GM10266 (cell line): ENCODE measurements around the gene KASH5.

Source experiments
- DNase-seq: peaks from one replicate; pipeline ENCODE4 v3.0.0; 2012; ENCODE audit errors: extremely low spot score
- CTCF ChIP-seq: IDR thresholded peaks from 2 replicates; pipeline ENCODE4 v1.5.1; 2012; ENCODE audit warnings: mild to moderate bottlenecking, low read depth; ENCODE audit not compliant: control insufficient read depth, insufficient read depth; ENCODE audit errors: missing control alignments

KASH5 gene

DNA sequence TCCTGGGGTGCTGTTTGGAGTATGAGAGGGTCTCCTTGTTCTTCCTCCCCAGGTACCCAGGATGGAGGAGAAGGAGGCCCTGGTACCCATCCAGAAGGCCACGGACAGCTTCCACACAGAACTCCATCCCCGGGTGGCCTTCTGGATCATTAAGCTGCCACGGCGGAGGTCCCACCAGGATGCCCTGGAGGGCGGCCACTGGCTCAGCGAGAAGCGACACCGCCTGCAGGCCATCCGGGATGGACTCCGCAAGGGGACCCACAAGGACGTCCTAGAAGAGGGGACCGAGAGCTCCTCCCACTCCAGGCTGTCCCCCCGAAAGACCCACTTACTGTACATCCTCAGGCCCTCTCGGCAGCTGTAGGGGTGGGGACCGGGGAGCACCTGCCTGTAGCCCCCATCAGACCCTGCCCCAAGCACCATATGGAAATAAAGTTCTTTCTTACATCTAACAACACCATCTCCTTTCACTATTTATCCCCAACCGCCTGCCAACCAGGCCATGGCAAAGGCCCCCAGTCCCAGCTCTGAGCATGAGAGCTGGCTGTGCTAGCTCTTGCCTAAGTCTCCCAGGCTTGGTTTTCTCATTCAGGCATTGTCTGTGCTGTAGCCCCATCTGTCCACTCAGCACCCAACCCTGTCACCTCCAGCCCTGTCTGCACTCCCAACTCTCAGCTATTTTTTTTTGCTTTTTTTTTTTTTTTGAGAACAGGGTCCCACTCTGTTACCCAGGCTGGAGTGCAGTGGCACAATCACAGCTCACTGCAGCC lies 13.2 kb upstream of the KASH5 start:
- no peak for DNase-seq
- no peak for TF ChIP-seq CTCF

DNA sequence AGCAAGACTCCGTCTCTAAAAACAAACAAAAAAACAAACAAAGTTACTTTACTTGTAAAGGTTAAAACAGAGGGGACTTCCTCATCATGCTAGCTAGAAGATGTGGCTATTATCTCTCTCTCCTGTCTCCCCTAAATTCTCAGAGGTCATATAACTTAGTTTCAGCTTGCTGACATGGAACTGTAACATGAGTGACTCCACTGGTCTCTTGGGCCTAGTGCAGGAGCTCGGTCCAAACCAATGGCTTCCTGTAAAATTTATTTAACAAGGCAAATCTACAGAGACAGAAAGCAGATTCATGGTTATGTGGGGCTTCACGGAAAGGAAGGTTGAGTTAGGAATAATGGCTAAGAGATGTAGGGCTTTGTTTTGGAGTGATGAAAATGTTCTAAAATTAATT lies 9.5 kb upstream of the KASH5 start:
- DNase-seq, result no peak
- no peak for TF ChIP-seq CTCF

DNA sequence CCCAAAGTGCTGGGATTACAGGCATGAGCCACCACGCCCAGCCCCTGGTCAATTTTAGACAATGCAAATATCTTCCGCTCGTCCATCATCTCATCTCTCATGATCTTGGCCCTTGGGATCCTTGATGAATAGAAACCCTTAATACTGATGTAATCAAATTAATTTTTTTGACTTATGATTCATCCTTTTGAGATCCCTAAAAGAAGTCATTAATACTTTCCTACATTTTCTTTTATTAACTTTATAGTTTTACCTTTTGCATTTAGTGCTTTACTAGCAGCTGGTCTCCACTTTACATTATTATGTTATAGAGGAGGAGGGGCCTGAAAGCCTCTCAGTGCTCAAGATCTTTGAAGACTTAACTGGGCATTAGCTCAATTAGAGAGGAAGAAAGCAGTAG lies 7.7 kb upstream of the KASH5 start:
- TF ChIP-seq CTCF, result no peak
- DNase-seq, result no peak

- no peak for DNase-seq
- no peak for TF ChIP-seq CTCF
These were observed 5.4 kb upstream of the KASH5 start for GRCh38 chr19:49382639-49383038.

GRCh38 chr19:49383599-49383998 lies 4.5 kb upstream of the KASH5 start:
- no peak for DNase-seq
- no peak for TF ChIP-seq CTCF

DNA sequence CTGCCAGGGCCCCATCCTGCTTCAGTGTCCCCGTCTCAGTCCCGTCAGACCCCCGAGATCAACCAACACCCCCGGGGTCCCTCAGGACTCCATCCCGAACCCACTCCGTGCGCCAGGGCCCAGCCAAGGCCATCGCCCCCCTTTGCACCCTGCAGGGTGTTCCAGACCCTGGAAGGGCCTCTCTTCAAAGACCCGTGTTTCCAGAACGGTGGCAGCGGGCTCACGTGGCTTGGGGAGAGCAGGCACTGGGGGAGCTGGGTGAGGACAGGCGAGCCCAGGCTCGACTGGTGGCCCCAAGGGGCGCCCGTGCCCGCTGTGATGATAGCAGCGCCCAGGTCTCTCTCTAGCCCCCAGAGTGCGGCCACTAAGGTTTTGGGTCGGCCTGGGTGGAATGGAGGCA lies 1.4 kb downstream of the KASH5 start:
- no peak for TF ChIP-seq CTCF
- DNase-seq, result no peak

DNA sequence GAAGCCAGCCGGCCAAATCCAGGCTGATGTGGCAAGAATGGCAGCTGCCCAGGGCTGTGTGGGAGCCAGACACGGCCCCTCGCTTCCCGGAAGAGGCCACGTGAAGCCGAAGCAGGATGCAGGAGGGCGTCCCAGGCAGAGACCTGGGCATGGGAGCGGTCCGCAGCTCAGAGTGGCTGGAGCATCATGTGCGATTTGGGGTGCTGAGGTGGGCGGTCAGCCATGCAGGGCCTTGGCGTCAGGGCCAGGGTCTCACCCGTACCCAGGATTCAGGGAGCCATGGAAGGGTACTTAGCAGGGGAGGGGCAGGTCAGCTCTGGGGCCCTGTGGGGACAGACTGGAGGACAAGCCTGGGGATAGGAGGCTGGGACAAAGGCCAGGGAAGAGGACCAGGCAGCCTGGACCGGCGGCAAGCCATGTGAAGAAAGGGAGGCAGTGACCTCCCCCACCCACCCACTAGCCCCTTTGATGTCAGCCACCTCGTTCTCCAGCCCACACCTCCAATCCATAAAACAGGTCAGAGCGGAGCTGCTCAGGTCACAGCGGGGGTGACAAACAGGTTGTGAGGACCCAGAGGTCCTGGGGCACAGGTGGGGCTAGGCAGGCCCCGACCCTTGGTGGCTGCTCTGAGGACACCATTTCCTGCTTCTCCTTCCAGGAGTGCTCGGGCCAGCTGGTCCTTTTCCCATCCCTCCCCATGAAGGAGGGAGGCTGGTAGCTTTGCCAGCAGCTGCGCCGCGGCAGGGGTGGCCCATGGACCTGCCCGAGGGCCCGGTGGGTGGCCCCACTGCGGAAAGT lies 2.3 kb downstream of the KASH5 start:
- no peak for TF ChIP-seq CTCF
- no peak for DNase-seq
